GM19455 (cell line): ENCODE data around the gene ANO9.

Experiments used
- ATAC-seq: cut with Tn5 transposase; IDR thresholded peaks from one replicate; pipeline ENCODE4 v1.9.1; 2021; ENCODE audit not compliant: unreplicated experiment

ANO9 gene

GRCh38 chr11:372809-373715 is 68.7 kb downstream of the ANO9 start:
- no peak for ATAC-seq

GRCh38 chr11:371716-372590 is 69.9 kb downstream of the ANO9 start:
- no peak for ATAC-seq

- no peak for ATAC-seq
These were observed 70.8 kb downstream of the ANO9 start for GRCh38 chr11:371051-371450.

GRCh38 chr11:370070-370941 is 71.5 kb downstream of the ANO9 start:
- ATAC-seq: no peak

- ATAC-seq: no peak
These were observed 72.3 kb downstream of the ANO9 start, which contains the start of gene B4GALNT4 for GRCh38 chr11:369336-370018. B4GALNT4 (plus strand) TSS chr11:369499; CDS start chr11:369804, 305 bp downstream.

- ATAC-seq: no peak
These were observed 73.1 kb downstream of the ANO9 start for GRCh38 chr11:368414-369335.

GRCh38 chr11:367956-368413 is 73.8 kb downstream of the ANO9 start:
- ATAC-seq: no peak
